ENCODE results near the gene GOLGA3.

GOLGA3 gene

GRCh38 chr12:132728502-132728901 lies 100.2 kb downstream of the GOLGA3 start:
- no peak for TF ChIP-seq CTCF (IDR thresholded peaks at IDR 0.05; ENCODE audit: low read depth, low read length)
- no peak for DNase-seq (ENCODE audit: extremely low read depth, low read depth)

GRCh38 chr12:132727091-132727794 lies 101.4 kb downstream of the GOLGA3 start:
- no peak for TF ChIP-seq CTCF (IDR thresholded peaks at IDR 0.05; ENCODE audit: low read depth, low read length)
- DNase-seq (ENCODE audit: extremely low read depth, low read depth): no peak

- no peak for TF ChIP-seq CTCF (IDR thresholded peaks at IDR 0.05; ENCODE audit: low read depth, low read length)
Measured at GRCh38 chr12:132726386-132726785, 102.3 kb downstream of the GOLGA3 start.

GRCh38 chr12:132724506-132725241 lies 104.0 kb downstream of the GOLGA3 start:
- no peak for DNase-seq (ENCODE audit: extremely low read depth, low read depth)
- no peak for TF ChIP-seq CTCF (IDR thresholded peaks at IDR 0.05; ENCODE audit: low read depth, low read length)

More at GRCh38 chr12:132726386-132726785, 102.3 kb downstream of the GOLGA3 start:
- no peak for DNase-seq (ENCODE audit: extremely low read depth, low read depth)

- DNase-seq (ENCODE audit: extremely low read depth, low read depth): no peak
Measured at GRCh38 chr12:132723764-132724140, 104.9 kb downstream of the GOLGA3 start.

GRCh38 chr12:132723015-132723763 lies 105.5 kb downstream of the GOLGA3 start:
- no peak for DNase-seq (ENCODE audit: extremely low read depth, low read depth)
- no peak for TF ChIP-seq CTCF (IDR thresholded peaks at IDR 0.05; ENCODE audit: low read depth, low read length)

More at GRCh38 chr12:132723764-132724140, 104.9 kb downstream of the GOLGA3 start:
- no peak for TF ChIP-seq CTCF (IDR thresholded peaks at IDR 0.05; ENCODE audit: low read depth, low read length)
